Dedifferentiated amniotic fluid mesenchymal stem cell (primary cell): ENCODE results near the gene MEFV.
"Not testable (repeated sequence)": the region's sequence is repeated elsewhere in the genome, so short reads cannot be mapped to it uniquely, and the experiment has no call there.

ENCODE experiments used
- DNase-seq: peaks from one replicate; pipeline ENCODE4 v3.0.0-alpha.2; 2016; ENCODE audit errors: extremely low spot score

The MEFV gene

DNA sequence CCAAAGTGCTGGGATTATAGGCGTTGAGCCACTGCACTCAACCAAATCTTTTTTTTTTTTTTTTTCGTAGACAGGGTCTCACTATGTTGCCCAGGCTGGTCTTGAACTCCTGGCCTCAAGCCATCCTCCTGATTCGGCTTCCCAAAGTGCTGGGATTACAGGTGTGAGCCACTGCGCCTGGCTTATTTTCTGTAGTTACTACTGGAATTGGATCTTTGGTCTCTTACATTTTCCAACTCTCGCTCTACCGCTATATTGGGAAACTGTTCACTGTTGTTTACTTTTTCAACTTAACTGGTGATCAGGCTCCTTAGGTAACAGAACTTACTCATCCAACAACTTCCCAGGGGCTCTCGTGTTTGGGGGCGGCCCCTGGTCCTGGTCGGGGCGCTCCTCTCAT, 35.6 kb downstream of the MEFV start:
- DNase-seq = no peak

DNA sequence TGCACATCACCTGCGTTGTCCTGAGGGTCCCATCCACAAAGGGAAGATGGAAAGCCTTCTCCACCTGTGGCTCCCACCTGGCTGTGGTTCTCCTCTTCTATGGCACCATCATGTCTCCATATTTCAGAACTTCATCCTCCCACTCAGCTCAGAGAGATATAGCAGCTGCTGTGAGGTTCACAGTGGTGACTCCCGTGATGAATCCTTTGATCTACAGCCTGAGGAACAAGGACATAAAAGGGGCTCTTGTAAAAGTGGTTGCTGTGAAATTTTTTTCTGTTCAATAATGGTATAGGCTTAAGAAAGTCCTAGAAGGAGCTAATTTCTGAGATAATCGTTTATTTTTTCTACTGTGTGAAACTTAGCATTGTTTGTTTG, 40.2 kb downstream of the MEFV start:
- DNase-seq = no peak

DNA sequence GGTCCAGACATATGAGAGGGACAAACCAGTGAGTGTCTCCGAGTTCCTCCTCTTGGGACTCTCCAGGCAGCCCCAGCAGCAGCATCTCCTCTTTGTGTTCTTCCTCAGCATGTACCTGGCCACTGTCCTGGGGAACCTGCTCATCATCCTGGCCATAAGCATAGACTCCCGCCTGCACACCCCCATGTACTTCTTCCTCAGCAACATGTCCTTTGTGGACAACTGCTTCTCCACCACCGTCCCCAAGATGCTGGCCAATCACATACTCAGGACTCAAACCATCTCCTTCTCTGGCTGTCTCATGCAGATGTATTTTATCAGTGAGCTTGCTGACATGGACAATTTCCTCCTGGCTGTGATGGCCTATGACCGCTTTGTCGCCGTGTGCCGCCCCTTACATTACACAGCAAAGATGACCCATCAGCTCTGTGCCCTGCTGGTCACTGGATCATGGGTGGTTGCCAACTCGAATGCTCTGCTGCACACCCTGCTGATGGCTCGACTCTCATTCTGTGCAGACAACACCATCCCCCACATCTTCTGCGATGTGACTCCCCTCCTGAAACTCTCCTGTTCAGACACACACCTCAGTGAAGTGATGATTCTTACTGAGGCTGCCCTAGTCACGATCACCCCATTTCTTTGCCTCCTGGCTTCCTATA, 40.7 kb downstream of the MEFV start:
- DNase-seq = no peak

DNA sequence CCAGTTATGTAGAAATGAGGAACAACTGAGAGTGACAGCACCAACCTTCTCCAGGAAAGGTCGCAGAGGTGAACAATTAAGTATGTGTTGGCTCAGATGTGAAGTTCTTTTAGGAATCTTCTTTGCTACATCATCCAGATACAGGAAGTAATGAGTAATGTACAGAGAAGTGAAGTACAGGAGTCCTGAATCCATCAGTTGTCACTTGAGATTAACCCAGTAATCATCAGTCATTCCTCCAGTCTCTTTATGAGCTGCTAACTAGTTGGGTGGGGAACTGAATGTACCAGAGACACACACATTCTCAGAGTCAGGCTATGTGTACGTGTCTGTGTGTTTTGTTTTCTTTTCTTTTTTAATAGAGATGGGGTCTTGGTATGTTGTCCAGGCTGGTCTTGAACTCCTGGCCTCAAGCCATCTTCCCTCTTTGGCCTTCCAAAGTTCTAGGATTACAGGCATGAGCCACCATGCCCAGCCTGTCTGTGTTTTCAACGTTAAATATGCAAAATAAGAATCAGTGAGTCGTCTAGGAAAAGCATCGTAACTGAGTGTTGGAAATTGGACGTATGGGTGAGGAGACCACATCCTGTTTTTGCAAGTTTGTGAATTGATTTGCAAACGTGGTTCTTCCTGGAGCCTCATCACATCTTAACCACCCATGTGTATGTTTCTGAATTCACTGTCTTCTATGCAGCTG, 41.4 kb downstream of the MEFV start:
- DNase-seq = no peak

DNA sequence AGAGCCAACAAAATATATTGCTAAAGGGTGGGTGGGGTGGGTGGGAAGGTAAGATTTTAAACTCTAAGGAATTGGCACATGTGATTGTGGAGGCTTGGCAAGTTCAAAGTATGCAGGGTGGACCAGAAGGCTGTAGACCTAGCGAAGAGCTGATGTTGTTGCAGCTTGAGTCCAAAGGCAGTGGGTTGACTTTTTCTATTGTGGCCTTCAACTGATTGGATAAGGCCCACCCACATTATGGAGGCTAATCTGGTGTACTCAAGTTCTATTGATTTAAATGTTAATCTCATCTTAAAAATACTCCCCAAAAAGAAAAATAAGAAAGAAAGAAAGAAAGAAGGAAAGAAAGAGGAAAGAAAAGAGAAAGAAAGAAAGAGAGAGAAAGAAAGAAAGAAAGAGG, 43.9 kb downstream of the MEFV start:
- DNase-seq = no peak

DNA sequence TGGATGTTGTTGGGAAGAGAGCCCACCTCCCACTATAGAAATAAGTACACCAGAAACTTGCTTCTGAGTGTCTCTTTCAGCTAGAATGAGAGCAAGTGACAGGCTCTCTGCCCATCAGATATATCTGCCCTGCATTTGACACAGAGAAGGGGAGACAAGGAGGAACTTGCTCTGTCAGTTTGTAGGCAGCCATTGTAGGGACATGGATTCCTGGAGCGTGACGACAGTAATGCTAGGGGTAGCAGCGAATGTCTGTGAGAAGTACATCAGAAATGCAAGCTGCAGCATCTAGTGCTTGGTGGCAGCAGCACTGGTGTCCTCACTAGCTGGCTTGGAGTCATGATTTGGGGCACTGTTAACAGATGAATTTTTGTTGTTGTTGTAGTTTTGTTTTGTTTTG, 44.4 kb downstream of the MEFV start:
- no peak for DNase-seq

DNA sequence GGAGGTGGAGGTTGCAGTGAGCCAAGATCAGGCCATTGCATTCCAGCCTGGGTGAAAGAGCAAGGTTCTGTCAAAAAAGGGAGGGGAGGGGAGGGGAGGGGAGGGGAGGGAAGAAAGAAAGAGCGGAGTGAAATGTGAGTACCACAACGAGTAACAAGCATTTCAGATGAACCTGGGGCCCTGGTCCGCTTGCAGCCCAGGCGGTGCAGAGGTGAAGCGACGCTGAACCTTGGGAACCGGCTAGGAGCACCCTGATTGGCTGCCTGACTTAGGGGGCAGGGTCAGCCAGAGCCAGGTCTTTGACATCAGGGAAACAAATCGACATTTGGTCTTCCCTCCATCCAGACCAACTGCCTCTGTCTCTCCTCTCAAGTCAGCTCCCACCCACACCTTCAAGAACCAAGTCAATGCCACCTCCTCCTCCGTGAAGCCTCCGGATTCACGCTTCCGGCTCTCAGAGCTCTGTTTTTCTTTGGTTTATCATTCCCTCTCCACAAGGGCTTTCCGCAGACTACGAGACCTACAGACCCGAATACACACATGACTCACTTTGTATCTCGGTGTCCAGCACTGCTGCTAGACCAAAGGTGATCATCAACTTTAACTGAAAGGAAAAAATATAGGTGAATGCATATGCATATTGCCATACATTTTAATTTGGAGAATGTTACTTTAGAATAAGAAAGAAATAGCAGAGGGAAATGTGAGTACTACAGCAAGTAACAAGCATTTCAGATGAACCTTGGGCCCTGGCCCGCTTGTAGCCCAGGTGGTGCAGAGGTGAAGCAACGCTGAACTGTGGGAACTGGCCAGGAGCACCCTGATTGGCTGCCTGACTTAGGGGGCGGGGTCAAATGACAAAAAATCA, 49.1 kb downstream of the MEFV start:
- DNase-seq = no peak

DNA sequence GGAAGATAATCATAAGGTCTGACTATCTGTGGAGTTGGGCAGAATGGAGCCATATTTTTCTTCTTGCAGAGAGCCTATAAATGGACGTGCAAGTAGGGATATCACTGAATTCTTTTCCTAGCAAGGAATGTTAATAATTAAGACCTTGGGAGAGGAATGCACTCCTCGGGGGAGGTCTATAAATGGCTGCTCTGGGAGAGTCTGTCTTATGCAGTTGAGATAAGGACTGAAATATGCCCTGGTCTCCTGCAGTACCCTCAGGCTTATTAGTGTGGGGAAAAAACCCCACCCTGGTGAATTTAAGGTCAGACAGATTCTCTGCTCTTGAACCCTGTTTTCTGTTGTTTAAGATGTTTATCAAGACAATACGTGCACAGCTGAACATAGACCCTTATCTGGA, 50.5 kb downstream of the MEFV start:
- DNase-seq = not testable (repeated sequence)

DNA sequence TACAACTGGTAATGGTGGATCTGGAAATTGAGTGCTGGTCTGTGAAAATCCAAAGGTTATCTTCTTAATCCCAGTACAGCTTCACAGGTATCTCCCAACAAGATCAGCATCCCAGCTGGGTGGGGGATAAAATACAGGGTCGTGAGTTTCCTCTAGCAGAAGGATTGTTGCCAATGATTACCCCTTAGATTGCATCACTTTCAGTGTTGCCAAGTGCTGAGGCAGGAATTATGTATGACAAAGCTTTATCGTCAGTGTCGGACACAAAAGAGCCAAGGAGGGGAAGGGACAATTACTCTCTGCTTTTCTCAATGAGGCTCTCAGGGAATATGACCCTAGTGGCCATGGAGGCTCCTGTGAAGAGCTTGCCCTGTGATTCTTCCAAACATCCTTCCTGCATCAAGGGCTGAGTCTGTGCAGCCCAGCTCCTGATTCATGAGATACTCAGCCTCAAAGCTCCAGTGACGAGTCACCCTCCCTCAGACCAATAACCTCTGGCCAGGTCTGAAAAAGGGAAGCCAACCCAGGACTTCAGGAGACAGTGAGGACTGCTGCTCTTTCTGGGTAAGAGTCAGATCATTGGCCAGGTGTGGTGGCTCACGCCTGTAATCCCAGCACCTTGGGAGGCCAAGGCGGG, 53.4 kb downstream of the MEFV start:
- no peak for DNase-seq

DNA sequence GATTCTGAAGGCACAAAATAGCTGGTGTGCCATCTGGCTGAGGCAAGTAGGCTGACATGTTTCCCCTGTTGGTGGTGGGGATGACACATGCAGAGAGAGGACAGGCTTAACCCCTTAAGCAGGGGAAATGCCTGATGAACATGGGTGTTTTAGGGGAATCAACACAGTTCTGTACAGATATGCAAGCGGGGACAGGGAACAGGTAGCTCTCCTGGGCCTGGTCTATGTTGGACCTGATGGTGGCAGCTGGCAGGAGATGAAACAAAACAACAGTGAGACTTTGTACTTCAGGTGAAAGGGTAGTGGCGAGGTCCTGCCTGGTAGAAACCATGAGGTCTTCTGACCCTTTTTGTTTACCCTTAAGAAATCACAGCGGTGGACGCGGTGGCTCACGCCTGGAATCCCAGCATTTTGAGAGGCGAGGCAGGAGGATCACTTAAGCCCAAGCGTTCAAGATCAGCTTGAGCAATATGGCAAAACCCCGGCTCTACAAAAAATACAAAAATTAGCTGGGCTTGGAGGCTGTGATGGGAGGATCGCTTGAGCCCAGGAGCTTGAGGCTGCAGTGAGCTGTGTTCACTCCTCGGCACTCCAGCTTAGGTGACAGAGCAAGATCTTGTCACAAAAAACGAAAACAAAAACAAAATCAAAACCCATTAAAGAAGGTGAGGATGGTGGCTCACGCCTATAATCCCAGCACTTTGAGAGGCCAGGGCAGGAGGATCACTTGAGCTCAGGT, 57.9 kb downstream of the MEFV start:
- no peak for DNase-seq

DNA sequence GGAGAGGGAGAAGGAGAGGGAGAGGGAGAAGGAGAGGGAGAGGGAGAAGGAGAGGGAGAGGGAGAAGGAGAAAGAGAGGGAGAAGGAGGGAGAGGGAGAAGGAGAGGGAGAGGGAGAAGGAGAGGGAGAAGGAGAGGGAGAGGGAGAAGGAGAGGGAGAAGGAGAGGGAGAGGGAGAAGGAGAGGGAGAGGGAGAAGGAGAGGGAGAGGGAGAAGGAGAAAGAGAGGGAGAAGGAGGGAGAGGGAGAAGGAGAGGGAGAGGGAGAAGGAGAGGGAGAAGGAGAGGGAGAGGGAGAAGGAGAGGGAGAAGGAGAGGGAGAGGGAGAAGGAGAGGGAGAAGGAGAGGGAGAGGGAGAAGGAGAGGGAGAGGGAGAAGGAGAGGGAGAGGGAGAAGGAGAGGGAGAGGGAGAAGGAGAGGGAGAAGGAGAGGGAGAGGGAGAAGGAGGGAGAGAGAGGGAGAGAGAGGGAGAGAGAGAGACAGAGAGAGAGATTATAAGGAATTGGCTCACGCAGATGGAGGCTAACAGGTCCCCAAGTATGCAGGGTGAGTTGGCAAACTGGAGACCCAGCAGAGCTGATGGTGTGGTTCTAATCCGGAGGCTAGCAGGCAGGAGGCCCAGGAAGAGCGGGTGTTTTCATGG, 58.6 kb downstream of the MEFV start:
- DNase-seq = not testable (repeated sequence)

DNA sequence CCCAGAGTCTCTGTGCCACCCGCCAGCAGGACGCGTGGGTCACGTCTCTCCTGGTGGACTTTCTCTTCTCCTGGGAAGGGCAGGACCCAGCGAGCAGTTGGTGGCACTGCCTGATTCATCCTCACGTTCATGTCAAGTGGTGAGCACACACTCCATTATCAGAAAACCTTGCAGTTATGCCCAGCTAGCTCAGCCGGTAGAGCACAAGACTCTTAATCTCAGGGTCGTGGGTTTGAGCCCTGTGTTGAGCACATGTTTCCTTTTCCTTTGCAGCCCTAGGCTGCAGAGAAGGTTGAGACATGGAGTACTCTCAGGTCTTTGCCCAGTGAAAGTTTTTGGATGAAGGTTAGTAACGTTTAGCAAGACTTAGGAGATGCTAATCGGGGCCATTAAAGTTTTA, 60.5 kb downstream of the MEFV start:
- DNase-seq = no peak

DNA sequence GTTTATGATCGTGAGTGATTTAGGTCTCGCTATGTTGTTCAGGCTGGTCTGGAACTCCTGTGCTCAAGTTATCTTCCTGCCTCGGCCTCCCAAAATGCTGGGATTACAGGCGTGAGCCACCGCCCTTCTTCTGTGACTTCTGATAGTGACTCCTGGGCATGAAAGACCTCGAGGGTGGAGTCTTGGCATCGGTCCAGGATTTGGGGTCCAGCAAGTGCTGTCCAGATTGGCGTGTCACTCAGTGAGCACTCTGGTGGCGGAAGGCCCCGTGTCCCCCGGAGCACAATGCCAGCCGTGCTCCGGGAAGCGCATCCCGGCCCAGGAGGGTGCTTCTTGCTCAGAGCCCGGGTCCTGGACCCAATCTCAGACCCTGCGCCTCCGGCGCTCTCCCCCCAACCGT, 61.6 kb downstream of the MEFV start:
- DNase-seq = no peak

DNA sequence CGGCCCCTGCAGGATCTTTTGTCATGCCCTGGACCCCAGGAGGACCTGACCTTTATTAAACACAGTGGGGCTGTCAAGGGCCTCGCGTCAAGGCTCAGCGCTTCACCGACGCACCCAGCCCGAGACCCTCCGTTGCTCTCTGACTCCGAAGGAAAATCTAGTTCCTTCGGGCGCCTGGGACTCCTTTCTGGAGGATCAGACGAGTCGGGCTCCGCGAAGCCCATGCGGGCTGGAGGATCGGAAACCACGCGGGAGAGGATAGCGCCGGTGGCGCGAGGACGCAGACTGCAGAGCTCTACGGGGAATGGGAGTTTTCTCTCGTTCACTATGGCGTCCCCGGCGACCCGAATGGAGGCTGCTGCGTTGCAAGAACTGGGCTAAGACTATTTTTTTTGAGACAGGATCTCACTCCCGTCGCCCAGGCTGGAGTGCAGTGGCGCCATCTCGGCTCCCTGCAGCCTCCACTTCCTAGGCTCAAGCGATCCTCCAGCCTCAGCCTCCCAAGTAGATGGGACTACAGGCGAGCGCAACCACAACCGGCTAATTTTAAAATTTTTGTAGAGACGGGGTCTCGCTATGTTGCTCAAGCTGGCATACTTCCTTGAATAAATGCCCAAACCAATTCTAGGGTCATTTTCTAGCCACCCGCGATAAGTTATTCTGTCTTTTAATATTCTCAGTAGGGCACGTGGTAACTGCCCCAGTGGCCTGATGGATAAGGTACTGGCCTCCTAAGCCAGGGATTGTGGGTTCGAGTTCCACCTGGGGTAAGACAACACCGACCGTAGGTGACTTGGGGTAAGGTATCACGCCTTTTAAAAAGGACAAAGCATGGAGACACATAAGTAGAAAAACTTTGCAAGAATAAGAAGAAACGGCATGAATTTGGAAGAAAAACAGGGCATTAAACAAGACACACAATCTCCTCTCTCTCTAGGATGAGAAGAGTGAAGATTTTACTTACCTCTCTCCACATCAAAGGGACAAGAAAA, 62.9 kb downstream of the MEFV start:
- DNase-seq = no peak

DNA sequence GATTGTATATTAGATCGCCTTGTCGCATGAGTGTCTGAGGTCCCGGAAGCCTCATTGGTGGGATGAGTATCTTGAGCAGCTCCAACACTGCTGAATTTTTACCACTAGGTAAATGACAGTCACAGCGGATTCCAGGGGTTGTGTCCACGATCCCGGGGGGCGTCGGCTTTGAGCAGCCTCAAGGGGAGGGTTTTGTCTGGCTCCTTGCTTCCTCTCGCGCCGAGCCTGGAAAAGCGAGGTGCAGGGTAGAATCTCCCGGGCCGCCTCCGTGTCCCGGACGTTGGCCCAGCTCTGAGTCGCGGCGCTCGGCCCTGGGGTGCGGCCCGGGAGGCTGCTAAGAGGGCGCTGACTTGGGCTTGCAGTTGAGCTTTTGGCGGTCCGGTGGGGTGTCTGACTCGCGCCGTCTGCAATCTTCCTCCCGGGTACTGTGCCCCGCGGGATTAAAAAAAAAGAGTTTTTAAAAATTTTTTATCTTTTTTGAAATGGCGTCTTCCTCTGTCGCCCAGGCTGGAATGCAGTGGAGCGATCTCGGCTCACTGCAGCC, 63.9 kb downstream of the MEFV start:
- no peak for DNase-seq
